ENCODE data around the gene CFC1.
"Not testable (repeated sequence)": the region's sequence is repeated elsewhere in the genome, so short reads cannot be mapped to it uniquely, and the experiment has no call there.

DNA sequence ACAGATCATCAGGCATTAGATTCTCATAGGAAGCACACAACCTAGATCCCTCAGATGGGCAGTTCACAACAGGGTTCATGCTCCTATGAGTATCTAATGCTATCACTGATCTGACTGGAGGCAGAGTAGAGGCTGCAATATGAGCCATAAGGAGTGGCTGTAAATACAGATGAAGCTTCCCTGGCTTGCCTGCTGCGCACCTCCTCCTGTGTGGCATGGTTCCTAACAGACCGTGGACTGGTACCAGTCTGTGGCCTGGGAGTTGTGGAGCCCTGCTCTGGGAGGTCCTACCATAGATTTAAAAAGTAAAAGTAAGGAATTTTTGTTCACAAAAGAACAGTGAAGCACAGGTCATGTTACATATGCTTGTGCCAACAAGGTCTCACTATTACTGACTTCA, 39.6 kb upstream of the CFC1 start:
- TF ChIP-seq, protein P1, sequence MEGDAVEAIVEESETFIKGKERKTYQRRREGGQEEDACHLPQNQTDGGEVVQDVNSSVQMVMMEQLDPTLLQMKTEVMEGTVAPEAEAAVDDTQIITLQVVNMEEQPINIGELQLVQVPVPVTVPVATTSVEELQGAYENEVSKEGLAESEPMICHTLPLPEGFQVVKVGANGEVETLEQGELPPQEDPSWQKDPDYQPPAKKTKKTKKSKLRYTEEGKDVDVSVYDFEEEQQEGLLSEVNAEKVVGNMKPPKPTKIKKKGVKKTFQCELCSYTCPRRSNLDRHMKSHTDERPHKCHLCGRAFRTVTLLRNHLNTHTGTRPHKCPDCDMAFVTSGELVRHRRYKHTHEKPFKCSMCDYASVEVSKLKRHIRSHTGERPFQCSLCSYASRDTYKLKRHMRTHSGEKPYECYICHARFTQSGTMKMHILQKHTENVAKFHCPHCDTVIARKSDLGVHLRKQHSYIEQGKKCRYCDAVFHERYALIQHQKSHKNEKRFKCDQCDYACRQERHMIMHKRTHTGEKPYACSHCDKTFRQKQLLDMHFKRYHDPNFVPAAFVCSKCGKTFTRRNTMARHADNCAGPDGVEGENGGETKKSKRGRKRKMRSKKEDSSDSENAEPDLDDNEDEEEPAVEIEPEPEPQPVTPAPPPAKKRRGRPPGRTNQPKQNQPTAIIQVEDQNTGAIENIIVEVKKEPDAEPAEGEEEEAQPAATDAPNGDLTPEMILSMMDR (IDR thresholded peaks at IDR 0.05): not testable (repeated sequence)
- TF ChIP-seq POLR2AphosphoS5 (IDR thresholded peaks at IDR 0.05); EP300 (IDR thresholded peaks at IDR 0.05; ENCODE audit: low read depth): not testable (repeated sequence)
